ENCODE data around the gene PIAS4.

PIAS4 gene

GRCh38 chr19:4043401-4043800, 35.9 kb downstream of the PIAS4 start:
- no peak for DNase-seq

- no peak for DNase-seq
These were observed 36.6 kb downstream of the PIAS4 start for GRCh38 chr19:4043966-4044715.

GRCh38 chr19:4044990-4045465, 37.5 kb downstream of the PIAS4 start:
- DNase-seq, result no peak

- DNase-seq, result no peak
These were observed 38.2 kb downstream of the PIAS4 start for GRCh38 chr19:4045597-4046361.

GRCh38 chr19:4046362-4046691, 38.8 kb downstream of the PIAS4 start:
- DNase-seq, result no peak

- no peak for DNase-seq
These were observed 39.6 kb downstream of the PIAS4 start for GRCh38 chr19:4046946-4047683.

GRCh38 chr19:4049432-4049831, 41.9 kb downstream of the PIAS4 start:
- no peak for DNase-seq

- no peak for DNase-seq
These were observed 43.9 kb downstream of the PIAS4 start for GRCh38 chr19:4051175-4052101.

GRCh38 chr19:4052114-4052992, 44.8 kb downstream of the PIAS4 start:
- DNase-seq, result no peak

GRCh38 chr19:4052993-4053422, 45.5 kb downstream of the PIAS4 start:
- no peak for DNase-seq

GRCh38 chr19:4053423-4054324, 46.1 kb downstream of the PIAS4 start:
- no peak for DNase-seq

GRCh38 chr19:4054441-4055208, 47.1 kb downstream of the PIAS4 start:
- DNase-seq, result no peak

- no peak for DNase-seq
These were observed 47.6 kb downstream of the PIAS4 start for GRCh38 chr19:4055209-4055552.

GRCh38 chr19:4057931-4058692, 50.6 kb downstream of the PIAS4 start:
- DNase-seq, result no peak

GRCh38 chr19:4058693-4059452, 51.3 kb downstream of the PIAS4 start:
- no peak for DNase-seq

- DNase-seq, result no peak
These were observed 51.9 kb downstream of the PIAS4 start for GRCh38 chr19:4059453-4059871.

GRCh38 chr19:4059891-4060620, 52.5 kb downstream of the PIAS4 start:
- DNase-seq, result no peak

All from activated naive CD4-positive, alpha-beta T cell (primary cell).